Endodermal cell (in vitro differentiated cells): ENCODE measurements around the gene PLEKHM3. TPM values are rescaled to one million over a fixed set of nuclear protein-coding genes. Genes with fewer than 3 reads are reported as not detected.
A peak's percentile ranks its signal among the peaks of the same experiment; 100 is the strongest.

Experiments
- DNase-seq: peaks from one replicate; pipeline ENCODE4 v3.0.0-alpha.2; 2017
- H3K27ac ChIP-seq: 2 replicates; pipeline ENCODE4 v1.5.1; 2013; ENCODE audit warnings: mild to moderate bottlenecking, low read depth, low read length, moderate library complexity
- H3K27me3 ChIP-seq: 2 replicates; pipeline ENCODE4 v1.6.1; 2013; ENCODE audit warnings: mild to moderate bottlenecking, low read length, moderate library complexity; ENCODE audit not compliant: insufficient read depth, control insufficient read depth, poor library complexity, severe bottlenecking
- H3K36me3 ChIP-seq: 2 replicates; pipeline ENCODE4 v1.7.0; 2013; ENCODE audit warnings: mild to moderate bottlenecking, low read length, moderate library complexity; ENCODE audit not compliant: control insufficient read depth, insufficient read depth
- H3K4me1 ChIP-seq: one replicate; pipeline ENCODE4 v1.7.0; 2013; ENCODE audit warnings: low read length; ENCODE audit not compliant: control insufficient read depth, insufficient read depth
- H3K4me3 ChIP-seq: 2 replicates; pipeline ENCODE4 v1.5.1; 2013; ENCODE audit warnings: mild to moderate bottlenecking, low read length, moderate library complexity
- H3K9ac ChIP-seq: 2 replicates; pipeline ENCODE4 v1.6.1; 2013; ENCODE audit warnings: mild to moderate bottlenecking, low read length, moderate library complexity; ENCODE audit not compliant: poor library complexity, severe bottlenecking; ENCODE audit errors: extremely low read depth
- H3K9me3 ChIP-seq: 2 replicates; pipeline ENCODE4 v1.6.1; 2013; ENCODE audit warnings: mild to moderate bottlenecking, low read length, moderate library complexity; ENCODE audit not compliant: control insufficient read depth
- H3K27ac Mint-ChIP-seq: 2 replicates; pipeline ENCODE4 v1.8.0; 2020; ENCODE audit warnings: mixed read lengths
- H3K27me3 Mint-ChIP-seq: 2 replicates; pipeline ENCODE4 v1.8.0; 2021; ENCODE audit warnings: mild to moderate bottlenecking, mixed read lengths; ENCODE audit not compliant: insufficient read depth
- H3K36me3 Mint-ChIP-seq: 2 replicates; pipeline ENCODE4 v1.8.0; 2020; ENCODE audit warnings: low read depth, mixed read lengths
- H3K4me1 Mint-ChIP-seq: 2 replicates; pipeline ENCODE4 v1.8.0; 2020; ENCODE audit warnings: mixed read lengths
- H3K4me3 Mint-ChIP-seq: 2 replicates; pipeline ENCODE4 v1.8.0; 2020; ENCODE audit warnings: mild to moderate bottlenecking, moderate library complexity, mixed read lengths
- H3K9me3 Mint-ChIP-seq: 2 replicates; pipeline ENCODE4 v1.8.0; 2020; ENCODE audit warnings: mild to moderate bottlenecking, mixed read lengths
- CTCF ChIP-seq: fragments of 200-600 bp; sonication (generic); conservative IDR thresholded peaks from 2 replicates; pipeline ENCODE4 v1.5.0; 2021; ENCODE audit warnings: antibody characterized with exemption, mild to moderate bottlenecking
- WGBS, 2 experiments: methylation state at CpG; one replicate each; pipeline versions ENCODE4 v1.1.5 to v1.1.7; 2013; ENCODE audit warnings: missing lambda C conversion rate in 2 of 2, mixed read lengths in 1 of 2; ENCODE audit not compliant: insufficient coverage in 1 of 2, insufficient read length in 1 of 2; 5-methylcytosine and 5-hydroxymethylcytosine counted together
- total RNA-seq, 2 donors: library from RNA; stranded (reverse); fragmentation: NEBNext Ultra II Directional in 1 of 2; extraction: Animal tissue kit (Norgen Biotek cat#: 25700) in 1 of 2; gene quantifications; 2 replicates in 1 of 2; 3 replicates in 1 of 2; pipeline ENCODE4 v1.2.1, GENCODE V29; 2021

The PLEKHM3 gene
- total RNA-seq, 2 donors from 2014 or later: 13.3 to 17.9 TPM

GRCh38 chr2:207944979-207945600 is 80.2 kb downstream of the PLEKHM3 start:
- H3K27ac ChIP-seq: no peak overlapping the region
- peak overlapping the region; percentile 26 for H3K27ac Mint-ChIP-seq
- H3K4me1 Mint-ChIP-seq: peaks cover 22% of the 10 kb centered on the region
- H3K27me3 Mint-ChIP-seq: peaks cover 11% of the 10 kb centered on the region
- peaks cover 14% of the 10 kb centered on the region for H3K36me3 Mint-ChIP-seq
- peaks cover 7% of the 10 kb centered on the region for H3K36me3 ChIP-seq
- H3K27me3 ChIP-seq: no peaks in the 10 kb centered on the region
- H3K9me3 Mint-ChIP-seq: no peaks in the 10 kb centered on the region
- WGBS, 2 experiments: 51 to 61% methylated on average over 4 of the region's 4 CpGs
- H3K4me3 ChIP-seq: no peak overlapping the region
- TF ChIP-seq CTCF: peak; percentile 8
- peak; percentile 62 for DNase-seq
- H3K4me1 ChIP-seq: peaks cover 4% of the 10 kb centered on the region
- no peaks in the 10 kb centered on the region for H3K9me3 ChIP-seq
- H3K9ac ChIP-seq: no peak overlapping the region
- no peak overlapping the region for H3K4me3 Mint-ChIP-seq

GRCh38 chr2:207944334-207944733 is 81.0 kb downstream of the PLEKHM3 start:
- Mint-ChIP-seq H3K4me1 (peaks cover 22% of the 10 kb centered on the region), H3K4me3 (no peak overlapping the region), H3K9me3 (no peaks in the 10 kb centered on the region), H3K27me3 (peaks cover 11% of the 10 kb centered on the region), H3K27ac (no peak overlapping the region), H3K36me3 (peaks cover 14% of the 10 kb centered on the region)
- Histone ChIP-seq H3K27me3 (no peaks in the 10 kb centered on the region), H3K4me1 (peaks cover 4% of the 10 kb centered on the region), H3K27ac (no peak overlapping the region), H3K9ac (no peak overlapping the region), H3K9me3 (no peaks in the 10 kb centered on the region), H3K4me3 (no peak overlapping the region), H3K36me3 (peaks cover 7% of the 10 kb centered on the region)
- no peak for DNase-seq
- TF ChIP-seq CTCF: no peak
- 93 to 95% methylated on average over 5 to 6 of the region's 6 CpGs for WGBS, 2 experiments

- Mint-ChIP-seq H3K9me3 (no peaks in the 10 kb centered on the region), H3K27ac (no peak overlapping the region), H3K4me1 (peaks cover 34% of the 10 kb centered on the region), H3K36me3 (peaks cover 14% of the 10 kb centered on the region), H3K27me3 (peaks cover 6% of the 10 kb centered on the region), H3K4me3 (no peak overlapping the region)
- Histone ChIP-seq H3K27me3 (no peaks in the 10 kb centered on the region), H3K9me3 (no peaks in the 10 kb centered on the region), H3K36me3 (peaks cover 4% of the 10 kb centered on the region), H3K27ac (no peak overlapping the region), H3K4me3 (no peak overlapping the region), H3K9ac (no peak overlapping the region), H3K4me1 (peaks cover 10% of the 10 kb centered on the region)
- no peak for TF ChIP-seq CTCF
- WGBS, 2 experiments: 90 to 91% methylated on average over 6 to 8 of the region's 8 CpGs
- no peak for DNase-seq
Observed at GRCh38 chr2:207939342-207940108, 85.8 kb downstream of the PLEKHM3 start.
